Skin of body (tissue), 2 donors: ENCODE data around the gene LFNG. TPM values are rescaled to one million over a fixed set of nuclear protein-coding genes. Genes with fewer than 3 reads are reported as not detected.
A peak's percentile ranks its signal among the peaks of the same experiment; 100 is the strongest.

Experiments
- DNase-seq: peaks from one replicate; lab custom pipeline; 2025; lab: John Stamatoyannopoulos, UW
- total RNA-seq: library from RNA; depleted of rRNA; stranded (reverse); fragments of >200 nt; gene quantifications from one replicate; pipeline ENCODE4 v1.2.3, GENCODE V29; 2014

LFNG gene, protein sequence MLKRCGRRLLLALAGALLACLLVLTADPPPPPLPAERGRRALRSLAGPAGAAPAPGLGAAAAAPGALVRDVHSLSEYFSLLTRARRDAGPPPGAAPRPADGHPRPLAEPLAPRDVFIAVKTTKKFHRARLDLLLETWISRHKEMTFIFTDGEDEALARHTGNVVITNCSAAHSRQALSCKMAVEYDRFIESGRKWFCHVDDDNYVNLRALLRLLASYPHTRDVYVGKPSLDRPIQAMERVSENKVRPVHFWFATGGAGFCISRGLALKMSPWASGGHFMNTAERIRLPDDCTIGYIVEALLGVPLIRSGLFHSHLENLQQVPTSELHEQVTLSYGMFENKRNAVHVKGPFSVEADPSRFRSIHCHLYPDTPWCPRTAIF
- total RNA-seq, result 27.0 TPM

DNA sequence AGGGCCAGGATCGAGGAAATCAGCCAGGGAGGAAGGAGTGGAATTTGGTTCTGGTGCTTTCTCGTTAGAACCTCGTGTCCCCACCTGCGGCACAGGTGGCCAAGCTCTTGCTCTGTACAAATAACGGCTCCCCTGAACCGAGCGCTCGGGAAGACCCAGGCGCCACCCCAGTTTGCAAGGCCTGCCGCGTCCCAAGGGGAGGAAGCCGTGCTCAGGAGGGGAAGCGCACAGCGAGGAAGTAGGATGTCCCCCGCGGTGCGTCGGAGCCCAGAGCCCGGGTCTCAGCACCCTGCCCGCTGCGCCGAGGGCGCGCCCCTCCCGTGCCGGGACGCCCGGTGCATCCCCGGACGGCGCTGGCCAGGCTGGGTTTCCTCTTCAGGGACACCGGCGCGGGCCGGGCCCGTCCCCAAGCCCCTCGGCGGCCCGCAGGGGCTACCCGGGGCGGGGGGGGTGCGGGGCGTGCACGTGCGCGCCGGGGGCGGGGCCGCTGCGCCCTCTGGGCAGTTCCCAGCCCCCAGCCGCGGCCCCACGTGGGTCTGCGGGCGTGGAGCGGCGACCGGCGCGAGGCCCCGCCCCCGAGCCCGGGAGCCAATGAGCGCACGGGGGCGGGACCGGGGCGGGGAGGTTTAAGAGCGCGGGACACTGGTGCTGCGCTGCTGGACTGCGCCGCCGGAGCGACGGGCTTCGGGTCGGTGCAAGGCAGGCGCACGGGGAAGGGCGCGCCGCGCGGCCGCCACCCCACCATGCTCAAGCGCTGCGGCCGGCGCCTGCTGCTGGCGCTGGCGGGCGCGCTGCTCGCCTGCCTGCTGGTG is at the start of gene LFNG:
Gene LFNG, plus strand, starts transcription at position 656 of the 812 bp plus-strand sequence. Its CDS starts 88 bp downstream, at position 744.
- peak; percentile 81 for DNase-seq

DNA sequence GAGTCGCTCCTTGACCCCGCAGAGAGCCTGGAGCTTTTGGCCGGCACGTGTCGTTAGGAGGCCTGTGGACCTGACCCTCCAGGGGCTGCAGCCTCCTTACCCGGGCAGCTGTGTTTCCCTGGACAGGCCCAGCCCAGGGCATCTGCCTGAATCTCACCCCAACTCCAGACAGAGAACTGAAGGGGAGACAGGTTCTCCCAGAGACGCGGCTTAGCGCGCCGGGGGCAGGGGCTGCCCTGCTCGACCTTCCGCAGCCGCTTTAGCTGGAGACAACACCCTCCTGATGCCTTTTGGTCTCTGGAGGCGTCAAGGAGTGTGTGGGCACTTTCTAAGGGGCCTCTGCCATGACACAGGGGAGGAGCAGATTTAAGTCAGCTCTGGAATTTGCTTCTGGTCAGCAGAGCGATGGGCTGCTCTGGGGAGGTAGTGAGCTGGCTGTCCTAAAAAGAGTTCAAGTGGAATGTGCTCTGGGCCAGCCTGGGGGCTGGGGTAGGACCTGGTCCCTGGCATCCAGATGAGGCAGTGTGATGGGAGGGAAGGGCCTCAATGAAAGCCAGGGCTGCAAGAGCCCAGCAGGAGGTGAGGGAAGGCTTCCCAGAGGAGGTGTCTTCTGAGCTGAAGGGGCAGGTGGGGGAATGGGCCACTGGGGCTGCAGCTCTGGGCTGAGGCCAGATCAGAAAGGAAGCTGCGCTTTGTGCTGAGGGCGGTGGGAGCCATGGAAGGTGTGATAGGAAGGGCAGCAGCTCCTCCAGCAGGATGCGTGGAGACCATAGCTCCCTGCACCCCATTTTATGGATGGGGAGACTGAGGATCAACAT is 49.2 kb upstream of the LFNG start:
- no peak for DNase-seq

DNA sequence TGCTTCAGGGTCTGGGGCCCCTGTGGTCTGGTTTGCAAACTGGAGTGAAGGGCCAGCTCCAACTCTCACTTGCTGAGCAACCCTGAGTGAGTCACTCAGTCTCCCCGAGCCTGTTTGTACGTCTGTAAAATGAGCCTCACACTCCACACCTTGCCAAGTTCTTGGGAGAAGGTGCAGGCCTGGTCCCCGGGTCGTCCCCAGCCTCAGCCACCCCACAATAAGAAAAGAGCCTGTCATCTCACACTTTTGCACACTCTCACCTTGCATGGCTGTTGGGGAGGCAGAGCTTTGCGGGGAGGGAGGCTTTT is 48.6 kb upstream of the LFNG start:
- DNase-seq, result no peak

DNA sequence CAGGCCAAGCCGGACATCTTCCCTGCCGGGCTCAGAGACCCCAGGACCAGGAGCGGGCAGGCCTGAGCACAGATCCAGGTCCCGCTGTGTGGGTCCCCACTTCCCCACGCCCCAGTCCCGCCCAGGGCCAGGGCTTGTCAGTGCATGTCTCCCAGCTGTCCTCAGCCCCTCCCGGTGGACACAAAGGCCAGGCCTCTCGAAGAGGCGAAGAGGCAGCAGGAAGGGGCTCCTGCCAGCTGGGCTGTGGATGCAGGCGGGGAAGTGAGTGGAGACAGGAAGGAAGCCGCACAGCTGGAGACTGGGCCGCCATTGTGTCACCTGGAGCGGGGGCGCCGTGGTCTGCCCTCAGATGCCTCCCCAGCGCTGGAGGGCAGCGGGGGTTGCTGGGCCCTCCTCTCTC is 48.2 kb upstream of the LFNG start:
- no peak for DNase-seq

DNA sequence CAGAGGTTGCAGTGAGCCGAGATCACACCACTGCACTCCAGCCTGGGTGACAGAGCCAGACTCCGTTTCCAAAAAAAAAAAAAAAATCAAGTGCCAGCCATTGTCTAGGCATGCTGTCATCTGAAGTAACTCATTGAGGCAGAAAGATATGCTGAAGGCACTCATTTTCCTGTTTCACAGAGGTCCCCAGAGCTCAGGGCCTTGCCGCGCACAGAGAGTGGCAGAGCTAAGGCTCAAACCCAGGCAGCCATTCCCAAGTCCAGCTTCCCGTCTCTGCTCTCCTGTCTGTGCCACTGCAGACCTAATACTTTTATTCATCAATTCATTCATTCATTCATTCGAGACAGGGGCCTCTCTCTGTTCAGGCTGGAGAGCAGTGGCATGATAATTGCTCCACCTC is 46.8 kb upstream of the LFNG start:
- DNase-seq, result no peak

DNA sequence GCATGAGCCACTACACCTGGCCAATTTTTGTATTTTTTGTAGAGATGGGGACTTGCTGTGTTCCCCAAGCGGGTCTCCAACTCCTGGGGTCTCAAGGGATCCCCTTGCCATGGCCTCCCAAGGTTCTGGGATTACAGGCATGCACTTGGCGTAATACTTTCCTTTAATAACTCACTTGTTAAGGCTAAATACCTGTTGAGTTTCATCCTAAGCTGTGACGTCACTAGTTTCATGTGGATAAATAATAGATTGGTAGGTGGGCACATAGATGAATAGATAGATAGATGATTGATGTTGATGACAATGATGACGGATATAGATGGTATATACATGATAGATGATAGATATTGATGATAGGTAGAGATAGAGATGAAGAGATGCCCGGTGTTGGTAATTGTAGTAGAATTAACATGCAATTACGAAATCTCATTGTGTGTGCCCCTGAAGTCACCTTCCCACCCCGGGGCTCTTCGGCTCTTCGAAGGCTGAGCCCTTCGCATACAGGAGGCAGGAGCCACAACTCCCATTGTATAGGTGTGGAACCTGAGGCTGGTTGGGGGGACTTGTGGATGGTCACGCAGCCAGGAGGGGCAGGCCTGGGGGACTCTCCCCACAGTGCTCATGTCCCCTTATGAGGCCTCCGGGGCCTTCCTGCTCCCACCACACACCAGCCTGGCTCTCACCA is 45.9 kb upstream of the LFNG start:
- DNase-seq, result no peak

DNA sequence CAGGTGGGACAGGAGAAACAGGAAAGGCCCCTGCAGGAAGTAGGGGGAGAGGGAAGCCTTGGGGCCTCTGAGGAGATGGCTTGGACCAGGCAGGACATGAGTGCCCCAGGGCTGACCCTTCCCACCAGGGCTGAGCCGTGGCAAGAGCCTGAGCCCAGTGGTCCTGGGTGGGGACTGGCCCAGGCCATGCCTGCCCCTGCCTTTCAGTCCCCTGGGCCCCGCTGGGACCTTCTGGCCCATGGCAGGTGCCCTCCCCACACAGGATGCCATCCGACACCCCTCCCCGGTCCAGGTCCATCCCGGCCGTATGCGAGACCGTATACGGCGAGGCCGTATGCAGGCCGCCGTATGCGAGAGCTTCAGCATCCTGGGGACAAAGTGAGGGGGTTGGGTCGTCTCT is 45.4 kb upstream of the LFNG start:
- DNase-seq, result no peak

DNA sequence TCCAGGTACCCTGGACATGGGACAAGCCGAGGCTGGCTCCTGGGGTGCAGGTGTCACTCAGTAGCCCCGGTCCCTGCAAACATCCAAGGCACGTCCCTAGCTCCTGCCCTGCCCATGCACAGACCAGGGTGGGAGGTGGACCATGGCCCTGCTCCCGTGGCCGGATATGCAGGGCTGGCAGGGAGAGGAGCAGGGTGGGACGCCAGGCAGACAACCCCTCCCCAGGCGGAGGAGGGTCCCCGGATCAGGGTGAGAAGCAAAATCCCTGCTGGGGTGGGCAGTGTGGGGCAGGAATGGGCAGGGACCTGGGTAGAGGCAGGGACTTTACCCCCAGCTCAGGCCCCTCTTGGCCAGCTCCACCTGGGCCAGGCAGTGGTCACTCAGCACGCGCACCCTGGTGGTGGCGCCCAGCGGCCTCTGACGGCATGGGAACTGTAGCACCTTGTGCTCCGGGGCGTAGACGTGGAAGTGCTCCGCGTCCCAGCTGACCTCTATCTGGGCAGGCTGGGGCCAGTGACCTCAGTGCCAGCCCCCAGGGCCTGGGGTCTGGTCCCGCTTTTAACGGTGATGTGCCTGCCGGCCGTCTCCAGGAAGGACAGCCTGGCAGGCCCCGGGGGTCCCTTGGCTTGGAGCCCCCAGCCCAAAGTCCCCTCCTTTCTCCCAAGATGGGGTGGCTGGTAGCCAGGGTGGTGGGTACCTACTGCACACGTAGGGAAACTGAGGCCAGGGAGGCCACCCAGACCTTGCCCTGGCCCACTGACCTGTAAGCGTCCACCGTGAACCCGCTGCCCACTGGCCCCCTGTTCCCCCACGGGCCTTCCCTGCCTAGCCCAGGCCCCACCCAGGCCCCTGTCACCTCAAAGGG is 44.5 kb upstream of the LFNG start:
- no peak for DNase-seq

DNA sequence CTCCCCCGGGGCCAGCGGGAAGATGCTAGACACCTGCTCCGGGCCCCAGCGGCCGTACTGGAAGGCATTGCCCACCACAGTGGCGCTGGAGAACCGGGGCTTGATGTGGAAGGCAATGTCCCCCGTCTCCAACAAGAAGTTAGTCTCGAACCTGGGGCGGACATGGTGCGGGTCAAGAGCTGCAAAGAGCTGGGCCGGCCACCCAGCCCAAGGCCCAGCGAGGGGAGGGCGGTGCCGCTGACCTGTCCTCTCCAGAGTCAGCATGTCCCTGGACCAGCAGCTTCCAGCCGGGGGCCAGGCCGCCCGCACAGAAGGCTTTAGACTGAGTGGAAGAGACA is 43.9 kb upstream of the LFNG start:
- no peak for DNase-seq

DNA sequence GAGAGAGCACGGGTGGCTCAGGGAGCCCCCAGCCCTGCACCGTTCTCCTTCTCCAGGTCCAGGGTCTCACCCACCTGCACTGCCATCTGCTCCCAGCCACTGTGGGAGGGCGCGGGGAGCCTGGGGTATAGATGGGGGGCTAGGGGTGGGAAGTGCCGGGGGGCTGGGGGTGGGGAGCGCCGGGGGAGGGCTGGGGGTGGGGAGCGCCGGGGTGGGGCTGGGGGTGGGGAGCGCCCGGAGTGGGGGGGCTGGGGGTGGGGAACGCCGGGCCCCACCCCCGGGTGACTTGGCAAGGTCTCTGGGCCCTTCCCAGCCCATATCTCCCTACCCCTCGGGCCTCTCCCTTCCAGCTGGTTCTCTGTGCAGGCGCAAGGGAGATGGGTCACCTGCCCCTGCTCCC is 43.3 kb upstream of the LFNG start, which contains the start of gene GRIFIN:
Gene GRIFIN, minus strand, starts transcription at position 101 of the 400 bp plus-strand sequence. Its CDS starts 15 bp downstream, at position 86.
- DNase-seq, result no peak

DNA sequence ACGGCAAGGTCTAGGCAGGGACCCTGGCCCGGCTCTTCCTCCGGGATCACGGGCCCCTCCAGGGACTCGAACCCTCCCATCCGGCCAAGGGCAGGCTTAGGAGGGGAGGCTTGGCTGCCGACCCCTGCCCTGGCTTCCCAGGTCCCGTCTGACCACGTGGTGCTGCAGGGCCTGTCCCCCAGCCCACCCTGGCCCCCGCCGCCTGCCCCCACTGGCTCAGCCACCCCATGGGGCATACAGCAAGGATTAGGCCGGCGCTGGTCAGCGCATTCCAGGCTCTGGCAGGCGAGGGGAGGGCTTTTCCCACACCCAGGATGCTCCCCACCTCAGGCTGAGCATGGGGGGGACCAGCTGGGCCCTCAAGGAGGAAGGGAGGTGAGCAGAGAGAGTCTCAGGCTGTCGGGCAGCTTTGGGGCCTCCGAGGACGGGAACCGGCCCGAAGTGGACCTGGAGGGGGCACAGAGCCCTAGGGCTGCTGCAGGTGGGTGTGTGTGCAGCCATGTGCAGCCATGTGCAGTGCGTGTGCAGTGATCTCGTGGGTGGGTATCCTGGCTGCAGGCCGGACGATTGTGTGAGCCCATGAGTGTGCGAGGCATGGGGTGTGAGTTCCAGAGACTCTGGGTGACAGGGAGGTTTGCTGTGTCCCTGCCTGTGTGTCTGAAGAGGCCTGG is 42.7 kb upstream of the LFNG start:
- no peak for DNase-seq

DNA sequence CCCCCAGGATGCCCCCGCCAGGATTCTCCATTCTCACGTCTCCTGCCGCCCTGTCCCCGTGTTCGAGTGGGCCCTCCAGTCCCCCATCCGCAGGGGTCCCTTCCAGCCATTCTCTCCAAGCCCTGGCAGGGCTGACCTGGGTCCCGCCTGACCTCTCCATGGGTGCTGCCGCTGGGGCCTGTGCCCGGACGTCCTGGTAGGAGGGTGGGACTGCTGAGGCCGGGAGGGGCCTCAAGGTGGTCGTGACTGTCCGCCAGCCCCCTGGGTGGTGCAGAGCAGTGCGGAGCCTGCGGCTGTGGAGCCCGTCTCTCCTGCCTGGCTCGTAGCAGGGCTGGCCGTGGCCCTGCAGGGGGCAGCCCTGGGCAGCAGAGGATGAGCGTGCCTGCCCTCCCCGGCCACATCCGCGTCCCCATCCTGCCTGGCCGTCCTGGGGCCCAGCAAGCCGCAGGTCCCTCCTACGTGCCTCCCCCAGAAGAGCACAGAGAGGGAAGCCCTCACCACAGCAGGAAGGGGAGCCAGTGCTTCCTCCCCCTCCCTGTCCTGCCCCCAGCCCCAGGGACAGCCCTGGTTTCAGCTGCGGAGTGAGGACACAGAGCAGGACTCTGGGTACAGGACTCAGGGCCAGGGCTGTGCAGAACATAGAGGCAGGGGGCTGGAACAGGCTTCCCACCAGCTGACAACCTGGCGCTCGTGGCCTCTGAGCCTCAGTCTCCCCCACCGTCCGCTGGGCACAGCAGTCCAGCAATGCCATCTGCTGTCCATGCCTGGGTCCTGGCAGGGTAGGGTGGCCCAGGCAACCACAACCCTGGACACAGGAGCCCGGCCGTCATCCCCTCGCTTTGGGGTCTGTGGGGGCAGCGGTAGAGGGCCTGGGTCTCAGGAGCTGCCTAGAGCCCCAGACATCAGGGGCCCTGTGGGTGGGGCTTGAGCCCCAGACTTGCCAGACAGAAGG is 41.9 kb upstream of the LFNG start:
- DNase-seq, result no peak

DNA sequence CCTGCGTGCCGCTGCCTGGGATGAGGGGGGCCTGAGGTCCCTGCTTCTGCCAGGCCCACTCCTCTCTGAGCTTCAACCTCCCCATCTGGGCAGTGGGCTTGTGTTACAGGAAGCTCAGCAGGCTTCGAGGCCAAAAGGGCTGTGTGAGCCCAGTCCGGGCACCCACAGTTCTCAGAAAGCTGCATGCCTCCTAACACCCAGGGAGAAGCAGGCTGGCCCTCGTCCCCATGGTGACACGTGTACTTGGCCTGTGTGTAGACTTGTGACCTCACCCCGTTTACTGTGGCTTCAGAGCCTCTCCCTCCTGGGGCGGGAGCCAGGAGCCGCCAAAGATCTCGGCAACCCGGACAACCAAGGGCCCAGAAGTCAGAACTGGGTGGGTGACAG is 41.2 kb upstream of the LFNG start:
- DNase-seq, result no peak

DNA sequence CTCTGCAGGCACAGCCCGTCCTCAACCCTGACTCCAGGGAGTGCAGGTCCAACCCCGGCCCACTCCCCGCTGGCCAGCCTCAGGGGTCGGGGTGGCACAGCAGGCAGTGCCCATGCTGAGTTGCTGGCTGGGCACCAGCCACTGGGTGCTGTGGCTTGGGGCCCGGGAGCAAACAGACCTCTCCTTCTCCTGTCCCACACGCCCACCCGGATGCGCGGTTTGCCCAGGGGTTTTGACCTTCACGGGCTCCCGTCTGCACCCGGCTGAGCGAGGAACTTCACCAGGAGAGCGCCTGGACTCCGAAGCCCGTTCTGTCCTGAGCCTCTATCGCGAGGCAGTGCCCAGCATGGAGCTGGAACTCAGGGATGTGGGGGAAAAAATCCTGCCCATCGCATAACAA is 40.8 kb upstream of the LFNG start:
- DNase-seq, result no peak

DNA sequence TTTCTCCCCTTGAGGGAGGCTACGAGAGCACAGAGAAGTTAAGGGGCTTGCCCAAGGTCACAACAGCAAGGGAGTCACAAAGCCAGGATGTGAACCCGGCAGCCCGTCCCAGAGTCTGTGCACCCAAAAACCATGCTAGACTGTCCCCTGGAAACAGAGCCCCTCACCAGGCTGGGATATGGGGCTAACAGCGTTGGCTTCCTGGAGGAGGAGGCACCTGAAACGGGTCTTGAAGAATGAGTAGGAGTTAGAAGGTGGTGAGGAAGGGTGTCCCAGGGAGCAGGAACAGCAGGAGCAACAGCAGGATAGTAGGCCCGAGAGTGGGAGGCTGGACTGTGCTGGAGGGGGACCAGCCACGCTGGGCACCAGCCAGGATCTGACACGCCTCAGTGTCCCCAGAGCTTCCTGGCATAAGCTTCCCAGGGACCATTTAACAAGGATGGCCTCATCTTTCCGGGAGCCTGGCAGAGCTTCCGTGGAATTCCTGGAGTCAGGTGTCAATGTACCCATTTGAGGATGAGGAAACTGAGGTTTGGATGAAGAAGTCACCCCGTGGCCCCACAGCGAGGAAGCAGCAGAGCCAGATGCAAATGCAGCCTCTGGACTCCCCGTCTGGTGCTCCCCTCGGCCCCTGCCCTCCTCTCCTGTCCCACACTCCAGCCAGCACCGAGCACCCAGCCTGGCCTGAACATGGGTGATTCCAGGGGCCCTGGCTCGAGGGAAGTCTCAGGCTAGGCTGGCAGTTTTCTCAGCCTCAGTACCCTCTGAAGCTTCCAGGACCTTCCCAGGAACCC is 40.1 kb upstream of the LFNG start:
- no peak for DNase-seq

DNA sequence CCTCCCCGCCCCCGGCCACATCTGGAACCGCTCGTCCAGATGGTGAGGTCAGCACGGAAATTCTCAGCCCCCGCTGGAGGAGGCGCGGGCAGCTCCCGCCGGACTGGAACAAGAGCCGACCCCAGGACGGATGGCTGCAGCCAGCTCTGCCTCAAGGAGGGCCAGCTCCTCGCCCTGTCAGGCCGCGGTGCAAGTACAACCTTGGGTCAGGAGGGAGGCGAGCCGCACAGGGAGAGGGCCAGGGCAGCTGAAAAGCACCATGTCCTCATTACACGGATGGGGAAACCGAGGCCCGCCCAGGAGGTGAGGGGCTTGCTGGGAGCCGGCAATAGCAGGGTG is 39.5 kb upstream of the LFNG start:
- no peak for DNase-seq

DNA sequence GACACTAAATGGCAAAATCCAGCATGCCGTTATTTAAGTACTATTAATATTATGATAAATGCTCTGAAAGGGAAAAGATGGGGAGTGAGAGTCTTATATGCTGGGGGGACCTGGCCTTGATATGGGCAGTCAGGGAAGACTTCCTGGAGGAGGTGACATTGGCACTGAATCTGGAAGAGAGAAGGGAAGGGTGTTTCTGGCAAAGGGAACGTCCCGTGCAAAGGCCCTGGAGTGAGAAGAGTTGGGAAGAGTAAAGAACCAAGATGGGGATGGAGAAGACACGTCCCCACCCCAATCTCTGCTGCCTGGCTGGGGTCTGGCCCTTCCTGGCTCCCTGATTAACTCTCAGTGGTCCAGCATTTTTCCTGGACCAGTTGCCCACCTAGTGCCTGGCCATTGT is 38.4 kb upstream of the LFNG start:
- no peak for DNase-seq
